GM19452 (cell line): ENCODE measurements around the gene MROH7.

Source experiments
- ATAC-seq: cut with Tn5 transposase; IDR thresholded peaks from one replicate; pipeline ENCODE4 v1.9.1; 2021; ENCODE audit not compliant: unreplicated experiment

The MROH7 gene

GRCh38 chr1:54649130-54649898, 7.7 kb downstream of the MROH7 start:
- no peak for ATAC-seq

- no peak for ATAC-seq
Measured at GRCh38 chr1:54649921-54650320, 8.3 kb downstream of the MROH7 start.

GRCh38 chr1:54650417-54650816, 8.8 kb downstream of the MROH7 start:
- ATAC-seq: no peak

GRCh38 chr1:54651608-54652007, 10.0 kb downstream of the MROH7 start:
- no peak for ATAC-seq

GRCh38 chr1:54652168-54652567, 10.6 kb downstream of the MROH7 start:
- no peak for ATAC-seq

GRCh38 chr1:54653036-54653435, 11.4 kb downstream of the MROH7 start:
- ATAC-seq: no peak

- no peak for ATAC-seq
Measured at GRCh38 chr1:54658164-54658913, 16.8 kb downstream of the MROH7 start.

- no peak for ATAC-seq
Measured at GRCh38 chr1:54663725-54664124, 22.1 kb downstream of the MROH7 start.

- ATAC-seq: no peak
Measured at GRCh38 chr1:54664364-54664763, 22.8 kb downstream of the MROH7 start.

- ATAC-seq: no peak
Measured at GRCh38 chr1:54665852-54666251, 24.3 kb downstream of the MROH7 start.

GRCh38 chr1:54666333-54666732, 24.7 kb downstream of the MROH7 start:
- ATAC-seq: no peak

GRCh38 chr1:54667797-54668196, 26.2 kb downstream of the MROH7 start:
- ATAC-seq: no peak

- ATAC-seq: no peak
Measured at GRCh38 chr1:54668567-54668966, 27.0 kb downstream of the MROH7 start.

GRCh38 chr1:54671985-54672608, 30.5 kb downstream of the MROH7 start:
- no peak for ATAC-seq

GRCh38 chr1:54678776-54679643, 37.4 kb downstream of the MROH7 start:
- ATAC-seq: no peak

- no peak for ATAC-seq
Measured at GRCh38 chr1:54679706-54680105, 38.1 kb downstream of the MROH7 start.

GRCh38 chr1:54680387-54680786, 38.8 kb downstream of the MROH7 start:
- ATAC-seq: no peak

GRCh38 chr1:54681358-54681757, 39.8 kb downstream of the MROH7 start:
- ATAC-seq: no peak

- no peak for ATAC-seq
Measured at GRCh38 chr1:54683453-54683852, 41.9 kb downstream of the MROH7 start.

- ATAC-seq: no peak
Measured at GRCh38 chr1:54685335-54685905, 43.8 kb downstream of the MROH7 start.

GRCh38 chr1:54686155-54686554, 44.6 kb downstream of the MROH7 start:
- ATAC-seq: no peak
